T47D (cell line): Measurements from ENCODE around the gene TMPRSS11D.

ENCODE experiments used
- DNase-seq, 2 experiments: peaks; one replicate each; pipeline versions ENCODE4 v3.0.0 to v3.0.0-alpha.2; 2011 to 2012; ENCODE audit warnings: low read depth in 1 of 2, low spot score in 1 of 2
- JUND ChIP-seq: IDR thresholded peaks from 2 replicates; pipeline ENCODE4 v1.6.1; 2012; ENCODE audit warnings: low read depth
- in situ Hi-C: cut with HindIII; loops from 2 replicates; pipeline ENCODE4 v1.10.0; 2016; ENCODE audit warnings: low sequenced_read_pairs, low pct_unique_long_range_greater_than_20kb

The TMPRSS11D gene

DNA sequence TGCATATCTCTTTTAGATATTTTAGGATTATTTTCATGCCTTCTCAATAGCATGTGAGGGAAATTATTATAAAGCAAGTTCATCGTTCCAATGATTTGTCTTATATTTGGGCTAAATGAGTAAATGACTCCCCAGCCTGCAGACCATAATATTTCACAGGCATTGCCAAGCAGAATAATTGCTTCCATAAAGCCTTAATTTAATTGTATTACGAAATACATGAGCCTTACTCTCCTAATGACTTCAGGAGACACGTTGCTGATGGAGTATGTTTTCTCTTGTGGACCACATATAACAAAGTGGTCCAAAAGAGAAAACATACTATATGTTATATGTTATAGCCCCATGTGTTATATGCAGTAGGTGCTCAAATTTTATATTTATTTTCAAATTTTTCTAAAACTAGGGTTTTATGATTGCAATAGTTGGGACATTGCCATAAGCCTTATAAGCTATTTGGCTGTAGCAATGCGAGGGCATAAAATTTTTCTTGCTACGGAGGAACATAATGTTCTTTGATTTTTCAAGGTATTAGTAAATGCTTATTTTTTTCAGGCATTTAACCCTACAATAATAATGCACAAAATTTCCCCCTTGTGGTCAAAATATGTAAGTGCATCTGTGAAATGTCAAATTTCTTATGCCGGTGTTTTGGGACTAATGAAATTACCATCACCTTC lies 26.2 kb upstream of the TMPRSS11D start:
- TF ChIP-seq JUND, result no peak
- in situ Hi-C loops, result no loop called here
- peak in 1 of 2 experiments; percentile 35 for DNase-seq

DNA sequence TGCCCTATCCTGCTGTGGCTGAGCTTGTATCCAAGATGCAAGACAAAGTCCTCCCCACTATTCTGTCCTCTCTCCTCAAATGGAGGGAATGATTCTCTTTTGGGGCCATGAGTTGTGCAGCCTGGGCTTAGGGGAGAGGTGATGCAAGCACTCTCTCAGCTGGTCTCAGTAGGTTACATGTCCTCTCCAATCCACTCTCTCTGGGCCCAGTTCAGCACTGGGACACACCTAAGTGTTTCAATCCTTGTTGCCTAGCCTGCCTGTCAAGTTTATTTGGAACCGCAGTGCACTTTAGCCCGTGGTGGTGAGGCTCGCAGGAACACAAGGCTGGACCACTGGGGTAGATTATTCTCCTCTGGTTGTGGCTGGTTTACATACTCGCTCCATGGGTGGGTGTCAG lies 23.8 kb upstream of the TMPRSS11D start:
- TF ChIP-seq JUND, result no peak

DNA sequence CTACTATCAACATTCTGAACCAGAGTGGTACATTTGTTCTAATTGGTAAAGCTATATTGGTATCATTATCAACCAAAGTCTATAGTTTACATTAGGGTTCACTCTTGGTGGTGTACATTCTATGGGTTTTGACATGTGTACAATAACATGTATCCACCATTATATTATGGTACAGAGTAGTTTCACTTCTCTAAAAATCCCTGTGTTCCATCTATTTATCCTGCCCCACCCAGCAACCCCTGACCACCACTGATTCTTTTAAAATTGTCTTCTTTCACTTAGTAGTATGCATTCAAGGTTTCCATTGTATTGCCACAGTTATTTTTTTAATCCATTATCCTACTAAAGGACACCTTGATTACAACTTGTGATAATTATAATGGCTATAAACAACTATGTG lies 15.3 kb upstream of the TMPRSS11D start:
- no peak for DNase-seq
- no peak for TF ChIP-seq JUND
- in situ Hi-C loops, result no loop called here

More for the DNA sequence above, 23.8 kb upstream of the TMPRSS11D start:
- DNase-seq, result peak in 1 of 2 experiments; percentile 37
- in situ Hi-C loops, result no loop called here

DNA sequence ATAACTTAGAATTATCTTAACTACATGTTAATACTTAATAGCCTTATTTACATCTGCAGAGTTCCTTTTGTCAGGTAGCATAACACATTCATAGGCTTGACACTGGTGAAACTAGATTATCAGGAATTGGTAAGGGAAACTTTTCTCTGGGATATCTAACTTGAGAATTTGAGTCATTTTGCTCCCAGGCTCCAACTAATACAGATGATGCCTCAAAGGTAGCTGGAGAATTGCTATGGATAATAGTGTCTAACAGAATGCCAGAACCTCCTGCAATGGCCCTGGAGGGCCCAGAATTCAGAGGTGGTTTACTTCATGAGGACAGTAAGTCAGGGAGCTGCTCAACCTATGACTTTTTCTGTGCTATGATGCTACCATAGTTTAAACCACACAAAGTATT lies 13.9 kb upstream of the TMPRSS11D start:
- no peak for TF ChIP-seq JUND
- in situ Hi-C loops, result no loop called here
- no peak for DNase-seq

DNA sequence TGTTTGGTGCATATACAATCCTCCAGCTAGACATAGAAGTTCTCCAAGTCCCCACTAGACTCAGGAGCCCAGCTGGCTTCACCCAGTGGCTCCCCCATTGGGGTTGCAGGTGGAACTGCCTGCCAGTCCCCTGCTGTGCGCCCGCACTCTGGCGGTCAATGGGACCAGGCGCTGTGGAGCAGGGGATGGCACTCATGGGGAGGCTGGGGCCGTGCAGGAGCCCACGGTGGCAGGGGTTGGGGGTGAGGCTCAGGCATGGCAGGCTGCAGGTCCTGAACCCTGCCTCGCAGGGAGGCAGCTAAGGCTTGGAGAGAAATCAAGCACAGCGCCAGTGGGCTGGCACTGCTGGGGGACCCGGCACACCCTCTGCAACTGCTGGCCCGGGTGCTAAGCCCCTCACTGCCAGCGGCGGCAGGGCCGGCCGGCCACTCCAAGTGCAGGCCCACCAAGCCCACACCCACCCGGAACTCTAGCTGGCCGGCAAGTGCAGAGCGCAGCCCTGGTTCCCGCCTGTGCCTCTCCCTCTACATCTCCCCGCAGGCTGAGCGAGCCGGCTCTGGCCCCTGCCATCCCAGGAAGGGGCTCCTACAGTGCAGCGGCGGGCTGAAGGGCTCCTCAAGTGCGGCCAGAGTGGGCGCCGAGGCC lies 12.7 kb upstream of the TMPRSS11D start:
- in situ Hi-C loops, result no loop called here
- DNase-seq, result no peak
- TF ChIP-seq JUND, result no peak

DNA sequence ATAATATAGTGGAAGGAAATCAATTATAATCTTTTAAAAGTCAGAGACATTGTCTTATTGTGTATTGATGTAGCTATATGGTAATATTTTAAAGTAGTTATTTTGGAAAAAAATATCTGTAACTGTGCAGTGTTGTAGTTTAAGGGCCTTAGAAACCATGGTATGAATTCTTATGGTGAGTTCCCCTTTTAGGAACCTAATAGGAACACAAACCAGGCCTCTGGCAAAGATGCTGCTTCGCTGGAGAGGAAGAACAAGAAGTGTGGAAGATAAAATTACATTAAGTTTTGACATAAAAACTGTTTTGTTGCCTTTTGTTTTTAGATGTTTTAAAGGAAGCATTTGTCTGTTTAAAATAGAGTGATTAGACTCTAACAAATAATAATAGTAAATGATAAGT lies 10.9 kb upstream of the TMPRSS11D start:
- in situ Hi-C loops, result no loop called here
- DNase-seq, result no peak
- TF ChIP-seq JUND, result no peak

DNA sequence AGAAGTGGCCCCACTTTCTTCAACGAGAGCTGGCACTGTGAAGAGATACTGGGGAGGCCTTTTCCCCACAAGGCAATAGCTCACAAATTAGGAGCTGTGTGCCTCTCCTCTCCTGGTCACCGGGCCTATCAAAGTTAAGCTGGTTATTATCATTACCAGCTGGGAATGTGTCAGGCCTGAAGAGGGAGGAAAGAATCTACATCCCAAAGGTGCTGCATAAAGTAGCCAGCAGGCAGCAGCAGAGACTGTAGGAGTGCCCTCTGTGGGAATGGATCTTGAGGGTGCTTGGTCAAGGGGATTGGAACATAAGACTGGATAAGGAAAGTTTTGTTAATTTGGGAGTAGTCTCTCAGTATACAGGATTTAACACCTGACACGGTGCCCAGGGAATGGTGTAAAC lies 9.1 kb upstream of the TMPRSS11D start:
- in situ Hi-C loops, result no loop called here
- peak in 1 of 2 experiments; percentile 4 for DNase-seq
- TF ChIP-seq JUND, result no peak

DNA sequence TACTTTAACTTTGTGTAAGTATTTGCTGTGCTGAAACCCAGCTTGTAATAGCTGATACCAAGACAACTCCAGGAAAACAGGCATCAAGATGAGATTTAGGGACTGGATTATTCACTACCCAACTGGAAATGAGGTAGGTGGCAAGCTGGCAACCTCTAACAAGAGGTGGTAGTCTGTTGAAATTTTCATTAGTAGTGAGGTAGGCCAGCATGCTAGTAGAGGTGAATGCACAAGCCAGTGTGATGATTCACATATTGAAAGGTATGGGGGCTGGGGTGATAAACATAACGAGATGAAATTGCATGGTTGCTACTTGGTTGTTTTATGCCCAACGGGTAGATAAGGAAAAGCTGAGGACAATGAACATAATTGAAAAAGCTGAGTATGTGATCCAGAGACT lies 8.5 kb upstream of the TMPRSS11D start:
- in situ Hi-C loops, result no loop called here
- no peak for DNase-seq
- TF ChIP-seq JUND, result no peak

DNA sequence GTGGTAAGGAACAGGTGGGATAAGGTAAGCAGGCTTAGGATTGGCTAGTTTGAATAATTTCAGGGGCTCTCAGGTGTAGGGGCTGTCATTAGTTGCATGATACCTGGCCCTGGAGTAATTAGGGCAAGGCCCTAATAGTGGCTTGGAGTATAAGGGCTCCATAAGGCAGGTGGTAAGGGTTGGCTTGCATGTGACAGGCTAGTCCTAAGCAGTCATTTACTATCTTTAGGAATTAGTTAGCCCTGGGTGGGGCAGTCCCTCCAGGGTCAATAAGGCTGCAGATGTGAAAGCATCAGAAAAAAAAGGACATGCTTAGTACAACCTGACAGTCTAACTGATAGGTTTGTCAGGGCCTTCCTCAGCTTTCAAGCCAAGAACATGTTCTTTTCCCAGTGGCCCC lies 7.8 kb upstream of the TMPRSS11D start:
- no peak for TF ChIP-seq JUND
- DNase-seq, result no peak

DNA sequence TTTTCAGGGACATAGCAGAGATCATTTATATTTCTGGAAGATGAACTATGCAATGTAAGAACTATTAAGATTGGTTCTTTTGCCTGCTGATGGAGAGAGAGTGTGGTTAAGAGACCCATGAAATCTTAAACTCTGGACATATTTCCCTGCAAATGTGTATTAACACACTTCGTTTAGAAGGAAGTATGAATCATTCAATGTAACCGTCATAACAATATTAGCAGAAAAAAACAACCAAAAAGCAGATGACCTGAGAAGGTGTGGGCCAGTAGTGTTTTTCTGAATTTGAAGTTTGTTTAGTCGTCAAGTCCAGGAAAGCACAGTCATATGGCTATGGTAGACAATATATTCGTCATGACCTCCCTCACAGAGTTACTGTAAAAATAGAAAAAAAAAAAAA lies 2.5 kb upstream of the TMPRSS11D start:
- DNase-seq, result no peak
- no peak for TF ChIP-seq JUND
- in situ Hi-C loops, result no loop called here

More for the DNA sequence above, 7.8 kb upstream of the TMPRSS11D start:
- in situ Hi-C loops, result no loop called here

DNA sequence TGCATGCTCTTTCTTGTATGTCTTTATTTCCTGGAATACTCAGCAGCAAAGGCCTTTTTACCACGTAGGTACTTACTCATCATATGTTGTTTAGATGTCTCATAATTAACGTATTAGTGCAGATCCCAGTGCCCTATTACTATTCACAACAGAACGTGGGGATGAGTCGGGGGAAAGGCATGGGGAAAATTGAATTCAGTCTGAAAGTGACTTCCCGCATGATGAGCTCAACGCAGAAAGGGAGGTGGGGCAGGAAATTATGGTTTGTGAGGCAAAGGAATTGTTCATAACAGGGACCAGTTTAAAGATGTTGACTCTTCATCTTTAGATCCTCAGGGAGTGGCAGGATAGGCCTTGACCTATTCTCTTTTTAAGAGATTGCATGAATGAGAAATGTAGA lies 2.0 kb upstream of the TMPRSS11D start:
- in situ Hi-C loops, result no loop called here
- DNase-seq, result no peak
- no peak for TF ChIP-seq JUND

DNA sequence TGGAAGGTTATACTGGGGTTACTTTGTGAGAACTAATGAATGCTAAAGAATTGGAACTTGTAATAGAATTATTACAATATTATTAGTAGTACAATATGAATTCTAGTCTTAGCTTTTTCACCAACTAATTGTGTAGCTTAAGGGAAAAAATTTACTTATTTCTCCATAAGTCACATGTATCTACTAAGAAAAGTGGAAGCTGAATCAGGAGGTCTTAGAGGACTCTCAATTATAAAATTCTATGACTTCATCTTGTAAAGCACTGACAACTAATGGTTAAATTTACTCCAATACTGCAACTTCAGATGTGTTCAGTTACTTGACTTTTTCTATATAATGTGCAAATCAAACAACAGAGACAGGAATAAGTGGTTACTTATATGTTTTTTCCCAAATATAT lies 899 bp upstream of the TMPRSS11D start:
- TF ChIP-seq JUND, result no peak
- DNase-seq, result no peak
- in situ Hi-C loops, result no loop called here

DNA sequence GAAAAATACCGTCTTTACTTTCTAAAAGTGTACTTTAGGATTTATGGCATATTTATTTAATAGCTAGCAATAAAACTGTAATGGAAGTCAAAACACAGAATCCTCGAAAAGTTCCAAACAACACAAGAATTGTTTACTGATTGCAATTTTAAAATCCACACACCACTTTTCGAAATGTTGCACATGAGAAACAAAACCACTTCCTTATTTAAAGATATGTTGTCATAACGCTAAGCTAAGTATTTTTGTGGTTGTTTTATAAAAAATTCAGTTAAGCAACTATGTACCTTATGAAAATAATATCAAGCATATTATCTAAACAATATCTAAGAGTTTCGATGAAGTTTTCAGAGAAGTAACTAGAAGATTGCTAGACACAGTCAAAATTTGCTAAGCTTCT lies 344 bp downstream of the TMPRSS11D start:
- no peak for TF ChIP-seq JUND
- in situ Hi-C loops, result no loop called here
- no peak for DNase-seq
